NCI-H146 treated with DMSO at 0.1 percent for 48 hours (cell line): ENCODE results near the gene MMP12.
"Not testable (repeated sequence)": the region's sequence is repeated elsewhere in the genome, so short reads cannot be mapped to it uniquely, and the experiment has no call there.

Experiments used
- DNase-seq: peaks from one replicate; lab custom pipeline; 2025; ENCODE audit not compliant: unreplicated experiment; lab: John Stamatoyannopoulos, UW

MMP12 gene

DNA sequence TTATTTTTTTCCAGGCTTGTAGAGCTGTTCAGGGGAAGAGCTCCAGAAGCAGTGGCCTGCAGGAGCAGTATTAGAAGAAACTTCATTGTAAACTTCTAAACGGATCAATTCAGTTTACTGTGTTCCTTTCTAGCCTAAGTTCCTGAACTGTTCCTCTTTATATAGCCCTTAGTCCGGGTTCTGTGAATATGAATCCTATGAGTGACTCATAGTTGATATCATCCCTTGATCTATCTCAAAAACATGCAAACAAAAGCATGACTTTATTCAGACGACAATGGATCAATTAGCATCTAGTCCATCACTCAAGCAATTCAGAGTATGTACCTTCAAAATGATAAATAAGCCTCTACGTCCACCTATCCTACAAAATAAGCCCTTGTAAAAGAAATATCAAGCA, at the start of gene MMP12:
Gene MMP12 (minus strand): TSS at position 131 of the 400 bp plus-strand sequence. CDS start 45 bp downstream, at position 86.
- DNase-seq: no peak

DNA sequence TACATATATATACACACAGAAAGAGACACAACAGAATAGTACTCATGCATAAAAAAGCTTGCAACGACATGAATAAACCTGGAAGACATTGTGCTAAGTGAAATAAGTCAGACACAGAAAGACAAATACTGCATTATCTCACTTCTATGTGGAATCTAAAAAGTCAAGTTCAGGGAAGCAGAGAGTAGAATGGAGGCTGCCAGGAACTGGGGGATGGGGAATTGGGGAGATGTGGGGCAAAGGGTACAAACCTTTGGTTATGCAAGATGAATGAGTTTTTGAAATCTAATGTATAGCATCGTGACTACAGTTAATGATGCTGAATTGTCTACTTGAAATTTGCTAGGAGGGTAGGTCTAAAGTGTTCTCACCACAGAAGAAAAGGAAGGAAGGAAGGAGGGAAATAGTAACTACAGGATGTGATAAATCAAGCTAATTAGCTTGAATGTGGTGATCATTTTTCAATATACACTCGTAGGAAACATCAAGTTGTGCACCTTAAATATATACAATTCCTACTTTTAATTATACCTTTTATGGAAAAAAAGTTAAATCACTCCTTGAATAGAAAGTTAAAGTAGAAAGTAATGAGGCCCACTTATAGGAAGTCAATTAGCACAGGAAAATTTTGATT, 46.9 kb upstream of the MMP12 start:
- no peak for DNase-seq

DNA sequence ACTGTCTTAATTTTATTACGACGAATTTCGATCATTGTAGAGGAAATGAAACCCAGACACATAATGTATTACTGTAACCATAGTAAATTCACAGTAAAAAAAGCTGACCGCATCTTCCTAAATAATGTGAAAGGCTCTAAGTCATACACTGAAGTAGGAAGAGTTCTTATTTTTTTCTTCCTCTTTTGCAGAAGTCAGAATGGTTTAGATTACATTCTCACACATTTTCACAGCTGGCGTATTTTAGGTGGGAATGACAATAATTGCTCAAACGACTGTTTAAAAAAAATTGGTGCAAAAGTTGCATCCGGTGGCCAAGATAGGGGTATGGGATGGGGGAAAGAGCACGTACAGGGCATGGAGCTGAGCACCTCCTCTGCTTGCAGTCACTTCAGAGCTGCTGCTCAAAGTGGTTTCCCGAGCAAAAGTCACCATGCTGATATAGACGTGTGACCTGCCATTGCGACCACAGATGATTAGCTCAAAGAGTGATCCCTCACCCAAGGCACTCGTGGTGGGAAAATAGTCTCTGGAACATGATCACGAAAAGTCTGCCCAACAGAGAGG, 45.4 kb upstream of the MMP12 start:
- no peak for DNase-seq

DNA sequence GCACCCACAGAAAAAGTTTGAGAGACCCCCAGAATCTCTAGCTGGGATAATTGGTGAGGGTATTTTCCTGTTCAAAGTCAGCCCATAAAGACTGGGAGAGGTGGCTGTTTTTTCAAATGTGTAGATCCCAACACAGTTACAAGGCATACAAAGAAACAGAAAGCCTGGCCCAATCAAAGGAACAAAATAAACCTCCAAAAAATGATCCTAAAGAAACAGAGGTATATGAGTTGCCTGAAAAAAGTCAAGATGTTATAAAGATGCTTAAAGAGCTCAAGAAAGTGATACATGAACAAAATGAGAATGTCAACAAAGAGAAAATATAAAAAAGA, 40.2 kb upstream of the MMP12 start:
- no peak for DNase-seq

DNA sequence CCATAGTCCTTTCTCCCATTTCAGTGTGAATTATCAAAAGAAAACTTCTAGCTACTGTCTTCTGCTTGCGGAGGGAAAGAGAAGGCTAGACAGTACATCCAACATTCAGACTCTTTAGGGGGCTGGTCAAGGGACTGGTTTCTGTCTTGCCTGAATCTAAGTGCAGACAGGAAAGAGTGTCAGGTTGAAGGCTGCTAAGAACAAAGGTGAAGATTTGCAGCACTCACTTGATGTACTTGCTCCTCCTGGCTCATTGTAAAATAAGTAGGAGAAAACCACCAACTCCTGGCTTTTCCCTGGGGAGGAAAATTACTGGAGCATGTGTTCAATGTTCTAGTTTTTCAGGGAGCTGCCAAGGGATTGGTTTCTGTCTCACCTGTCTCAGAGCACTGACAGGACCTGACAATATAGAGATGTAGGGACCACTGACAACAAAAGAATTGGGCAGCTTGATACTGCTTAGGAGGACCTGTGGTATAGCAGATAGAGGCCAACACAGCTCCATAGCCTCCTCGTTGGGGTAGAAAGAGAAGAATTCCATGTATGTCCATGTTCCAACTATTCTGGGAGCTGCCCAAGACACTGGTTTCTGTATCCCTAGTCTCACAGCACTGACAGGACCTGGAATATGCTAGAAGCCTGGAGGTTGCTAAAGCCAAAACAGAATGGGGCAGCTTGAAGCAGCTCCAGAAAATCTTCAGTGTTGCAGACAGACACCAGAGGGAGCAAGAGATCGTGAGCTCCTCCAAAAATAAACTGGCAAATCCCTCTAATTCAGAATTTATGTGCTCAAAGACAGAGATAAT, 39.7 kb upstream of the MMP12 start:
- no peak for DNase-seq

DNA sequence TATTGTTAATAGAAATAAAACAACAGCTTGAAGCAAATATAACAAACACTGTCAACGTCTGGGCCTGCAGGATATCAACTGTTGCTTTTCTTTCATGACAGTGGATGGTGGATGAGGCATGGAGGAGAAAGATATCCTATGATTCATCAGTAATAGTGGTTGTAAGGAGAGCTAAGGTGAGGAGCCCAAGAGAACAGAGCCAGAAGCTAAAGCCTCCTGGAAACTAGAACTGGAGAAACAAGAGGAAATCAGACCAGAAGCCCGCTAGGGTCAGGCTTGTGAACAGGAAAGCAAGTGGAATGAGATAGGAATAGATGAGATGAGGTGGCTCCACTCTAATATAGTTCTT, 37.7 kb upstream of the MMP12 start:
- DNase-seq: no peak

DNA sequence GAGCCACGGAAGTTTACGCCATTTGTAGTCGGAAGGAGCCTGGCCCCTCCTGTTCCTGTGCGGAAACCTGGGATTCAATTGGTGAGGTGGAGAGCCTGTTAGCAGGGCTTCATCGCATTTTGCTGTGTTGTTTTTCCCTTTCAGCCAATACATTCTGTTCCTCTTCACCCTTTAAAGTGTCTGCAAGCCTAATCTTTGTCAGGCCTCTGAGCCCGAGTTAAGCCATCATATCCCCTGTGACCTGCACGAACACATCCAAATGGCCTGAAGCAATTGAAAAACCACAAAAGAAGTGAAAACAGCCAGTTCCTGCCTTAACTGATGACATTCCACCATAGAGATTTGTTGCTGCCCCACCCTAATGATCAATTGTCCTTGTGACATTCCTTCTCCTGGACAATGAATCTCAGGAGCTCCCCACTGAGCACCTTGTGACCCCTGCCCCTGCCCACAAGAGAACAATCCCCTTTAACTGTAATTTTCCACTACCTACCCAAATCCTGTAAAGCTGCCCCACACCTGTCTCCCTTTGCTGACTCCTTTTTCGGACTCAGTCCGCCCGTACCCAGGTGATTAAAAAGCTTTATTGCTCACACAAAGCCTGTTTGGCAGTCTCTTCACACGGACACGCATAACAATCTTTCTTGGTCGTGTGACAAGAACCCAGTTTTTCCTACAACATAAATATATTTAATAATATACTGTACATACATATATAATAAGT, 37.1 kb upstream of the MMP12 start:
- DNase-seq: no peak

DNA sequence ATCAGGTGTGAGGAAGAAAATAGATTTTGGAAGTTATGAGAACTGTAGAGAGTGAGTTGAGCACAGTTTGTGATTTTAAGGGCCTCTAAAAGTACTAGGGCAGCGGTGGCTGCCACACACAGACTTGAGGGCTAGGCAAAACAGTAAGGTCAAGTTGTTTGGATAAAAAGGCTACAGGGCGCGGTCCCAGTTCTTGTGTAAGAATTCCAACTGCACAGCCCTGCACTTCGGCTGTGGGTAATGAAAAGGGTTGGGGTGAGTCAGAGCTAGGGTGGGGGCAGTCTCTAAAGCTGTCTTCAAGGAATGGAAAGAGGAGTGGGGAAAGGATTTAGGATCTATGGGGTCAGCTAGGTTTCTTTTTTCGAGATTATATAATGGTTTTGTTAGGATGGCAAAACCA, 31.1 kb upstream of the MMP12 start:
- DNase-seq: not testable (repeated sequence)

DNA sequence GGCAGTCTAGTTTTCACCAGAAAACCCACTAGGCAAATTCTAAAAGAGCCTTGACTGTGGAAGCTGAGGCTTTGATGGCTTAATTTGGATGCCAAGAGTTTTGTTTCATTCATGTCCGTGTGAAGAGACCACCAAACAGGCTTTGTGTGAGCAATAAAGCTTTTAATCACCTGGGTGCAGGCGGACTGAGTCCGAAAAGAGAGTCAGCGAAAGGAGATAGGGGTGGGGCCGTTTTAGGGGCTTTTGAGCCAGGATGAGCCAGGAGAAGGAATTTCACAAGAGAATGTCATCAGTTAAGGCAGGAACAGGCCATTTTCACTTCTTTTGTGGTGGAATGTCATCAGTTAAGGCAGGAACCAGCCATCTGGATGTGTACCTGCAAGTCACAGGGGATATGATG, 29.1 kb upstream of the MMP12 start:
- not testable (repeated sequence) for DNase-seq

DNA sequence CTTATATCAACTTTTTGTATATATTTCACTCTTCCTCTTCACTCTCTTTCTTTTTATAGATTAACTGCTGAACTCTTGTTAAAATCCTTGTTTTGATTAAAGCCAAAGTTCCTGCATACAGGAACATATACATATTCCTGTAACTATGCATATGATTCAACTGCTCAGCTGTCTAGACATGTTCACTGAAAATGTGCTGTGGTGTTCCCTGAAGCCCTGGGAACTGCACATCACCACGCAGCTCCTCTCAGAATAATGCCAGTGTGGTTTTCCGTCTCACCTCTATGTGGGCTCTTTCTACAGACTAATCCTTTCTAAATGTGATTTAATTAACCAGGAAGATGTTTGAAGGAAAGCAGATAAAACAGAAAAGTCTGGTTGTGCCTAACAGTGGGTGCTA, 25.6 kb upstream of the MMP12 start:
- DNase-seq: no peak

DNA sequence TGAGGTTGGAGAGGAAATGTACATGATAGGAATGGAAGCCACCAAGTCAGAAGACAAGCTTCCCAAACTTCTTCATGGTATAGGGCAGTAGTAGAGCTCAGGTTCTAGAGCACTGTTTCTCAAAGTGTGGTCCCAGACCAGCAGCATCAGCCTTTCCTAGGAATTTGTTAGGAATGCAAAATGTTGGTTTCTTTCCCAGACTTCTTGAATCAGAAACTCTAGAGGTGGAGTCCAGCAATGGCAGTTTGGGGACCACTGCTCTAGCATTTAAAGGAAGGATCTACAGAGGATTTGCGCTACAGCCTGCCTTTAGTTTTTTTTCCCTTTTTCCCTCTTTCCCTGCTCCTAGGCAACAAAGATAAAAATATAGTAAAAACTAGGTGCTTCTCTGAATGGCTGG, 17.0 kb upstream of the MMP12 start:
- DNase-seq: no peak

DNA sequence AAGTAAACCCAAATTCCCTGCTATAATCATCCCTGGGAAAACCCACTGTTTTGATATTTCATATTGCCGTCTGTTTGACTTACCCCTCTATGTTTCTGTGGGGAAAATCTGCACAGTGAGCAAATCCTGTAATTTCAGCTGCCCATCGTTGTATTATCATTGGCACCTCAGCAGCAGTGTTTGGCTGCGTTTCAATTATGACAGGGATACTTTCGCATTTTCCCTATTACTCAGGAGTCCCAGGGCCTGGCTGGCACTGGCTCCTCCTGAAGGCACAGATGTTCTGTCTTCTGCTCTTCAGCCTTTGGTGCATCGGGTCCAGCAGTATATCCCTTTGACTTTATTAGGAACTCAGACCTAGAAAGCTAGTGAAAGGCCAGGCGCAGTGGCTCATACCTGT, 12.2 kb upstream of the MMP12 start:
- DNase-seq: no peak

DNA sequence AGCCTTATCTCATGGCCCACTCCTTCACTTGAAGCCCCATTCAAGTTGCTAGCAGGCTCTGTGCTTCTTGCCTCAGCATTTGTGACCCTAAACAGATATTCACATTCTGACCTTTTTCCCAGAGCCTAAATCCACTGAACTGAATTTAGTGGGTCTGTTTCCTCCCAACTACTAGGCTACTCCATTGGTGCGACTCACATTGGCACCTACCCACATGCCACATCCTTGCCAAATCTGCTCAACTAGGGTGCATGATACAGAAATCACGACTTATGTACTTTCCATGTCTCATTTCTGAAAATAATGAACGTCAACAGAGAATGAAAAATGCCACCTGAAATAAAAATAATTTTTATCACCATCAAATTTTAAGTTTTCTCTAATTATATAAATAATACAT, 8.4 kb upstream of the MMP12 start:
- no peak for DNase-seq

DNA sequence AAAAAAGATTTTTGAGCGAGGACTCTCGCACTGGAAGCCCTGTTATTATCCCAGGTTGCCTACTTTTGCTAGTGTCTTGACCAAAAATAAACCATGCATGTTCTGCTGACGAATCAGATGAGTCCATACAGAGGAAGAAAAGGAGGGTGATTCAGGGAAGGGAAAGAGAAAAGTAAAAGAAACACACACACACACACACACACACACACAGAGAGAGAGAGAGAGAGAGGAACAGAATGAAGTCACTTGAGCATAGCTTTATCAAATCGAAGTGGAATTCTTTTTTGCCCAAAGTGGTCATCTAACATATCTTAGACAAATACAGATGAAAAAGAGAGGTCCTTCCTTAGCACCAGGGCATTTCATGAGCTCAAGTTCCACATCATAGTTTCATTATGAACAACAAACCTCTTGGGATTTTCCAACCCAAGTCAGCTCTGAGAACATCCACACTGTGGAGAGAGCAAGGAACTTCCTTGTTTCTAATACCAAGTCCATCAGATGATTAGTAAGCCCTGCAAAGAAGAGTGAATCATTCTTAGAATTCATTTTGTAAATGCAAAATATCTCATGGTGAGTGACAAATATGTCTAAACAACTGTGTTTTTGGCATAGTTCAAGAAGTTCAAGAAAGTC, 7.7 kb upstream of the MMP12 start:
- no peak for DNase-seq

DNA sequence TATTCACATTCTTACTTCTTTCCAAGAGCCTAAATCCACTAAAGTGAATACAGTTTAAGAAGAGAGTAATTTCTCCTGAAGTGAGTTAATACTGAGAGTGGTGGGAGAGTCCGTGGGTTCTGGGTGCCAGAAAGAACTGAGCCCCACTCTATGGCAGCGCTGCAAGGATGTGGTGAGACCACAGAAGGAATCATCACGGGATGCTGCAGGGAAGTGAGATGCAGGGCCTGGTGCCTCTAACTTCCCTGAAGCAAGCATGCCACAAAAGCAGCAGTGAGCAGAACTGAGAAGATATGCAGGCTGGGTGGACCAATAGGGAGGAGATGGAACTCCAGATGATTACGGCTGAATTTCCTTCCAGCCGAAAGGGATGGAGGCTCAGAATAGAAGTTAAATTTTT, 5.0 kb upstream of the MMP12 start:
- DNase-seq: no peak

DNA sequence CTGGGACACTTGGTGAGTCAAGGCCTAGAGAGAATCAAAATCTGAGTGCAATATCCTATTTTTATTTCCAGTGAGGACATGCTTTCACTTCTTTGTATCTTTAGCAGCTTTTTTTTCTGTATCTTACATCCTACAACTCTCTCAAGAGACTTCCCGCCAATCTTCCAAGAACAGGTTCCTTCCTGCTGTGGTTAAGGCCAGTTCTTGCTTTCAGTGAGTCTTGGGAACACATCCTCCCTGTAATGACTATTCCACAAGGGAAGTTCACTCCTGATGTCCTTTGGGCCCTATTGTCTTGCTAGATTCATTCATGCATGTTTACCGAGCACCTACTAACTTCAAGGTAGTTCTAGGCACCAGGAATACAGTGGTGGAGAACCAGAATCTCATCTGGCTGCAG, 3.8 kb upstream of the MMP12 start:
- DNase-seq: no peak

DNA sequence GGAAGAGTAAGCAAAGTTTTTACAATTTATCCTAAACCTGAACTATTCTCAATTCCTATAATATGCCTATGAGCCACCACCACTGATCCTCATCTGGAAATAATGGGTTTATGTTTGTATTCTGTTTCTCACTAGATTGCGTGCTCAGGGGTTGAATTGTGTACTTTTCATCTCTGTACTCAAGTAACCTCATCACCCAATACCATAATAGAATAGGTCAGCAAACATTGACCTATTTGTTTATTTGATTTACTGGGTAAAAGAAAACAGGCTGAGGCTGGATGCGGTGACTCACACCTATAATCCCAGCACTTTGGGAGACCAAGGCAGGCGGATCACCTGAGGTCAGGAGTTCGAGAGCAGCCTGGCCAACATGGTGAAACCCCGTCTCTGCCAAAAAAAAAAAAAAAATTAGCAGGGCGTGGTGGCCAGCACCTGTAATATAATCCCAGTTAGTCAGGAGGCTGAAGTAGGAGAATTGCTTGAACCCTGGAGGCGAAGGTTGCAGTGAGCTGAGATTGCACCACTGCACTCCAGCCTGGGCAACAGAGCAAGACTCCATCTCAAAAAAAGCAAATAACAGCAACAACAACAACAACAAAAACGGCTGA, 5.3 kb downstream of the MMP12 start:
- DNase-seq: not testable (repeated sequence)

DNA sequence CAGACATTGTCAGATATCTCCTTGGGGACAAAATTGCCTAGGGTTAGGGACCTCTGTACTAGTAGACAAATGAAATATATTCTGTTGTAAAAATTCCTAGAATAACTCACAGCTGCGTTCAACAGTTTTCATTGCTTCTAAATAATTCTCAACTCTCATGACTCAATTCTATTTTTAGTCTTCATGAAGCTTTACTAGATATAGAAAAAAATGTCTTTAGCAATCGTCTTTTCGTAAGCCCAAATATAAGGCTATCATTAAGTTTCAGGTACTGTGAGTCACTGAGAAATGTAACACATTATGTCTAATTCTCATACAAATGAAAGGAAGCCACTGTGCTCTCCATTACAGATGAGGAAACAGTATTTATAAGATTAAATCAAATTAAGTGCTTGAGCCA, 6.4 kb downstream of the MMP12 start:
- no peak for DNase-seq

DNA sequence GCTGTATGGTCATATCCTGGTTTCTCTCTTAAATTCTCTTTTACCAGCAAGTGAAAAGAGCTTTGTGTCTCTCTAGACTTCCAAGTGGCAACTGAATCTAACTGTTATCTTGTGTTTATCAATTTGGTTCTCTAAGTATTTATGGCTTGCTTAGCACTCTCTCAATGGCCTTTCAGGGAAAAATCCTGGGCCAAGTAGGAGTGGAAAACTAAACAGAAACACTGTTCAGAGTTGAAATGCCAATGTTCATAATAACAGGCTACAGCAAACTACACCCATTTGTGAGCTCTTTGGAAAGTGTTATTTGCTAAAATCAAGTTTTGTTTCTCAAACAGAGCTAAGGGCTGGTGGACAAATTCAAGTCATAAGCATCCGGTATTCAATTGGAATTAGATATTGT, 10.1 kb downstream of the MMP12 start:
- DNase-seq: no peak

DNA sequence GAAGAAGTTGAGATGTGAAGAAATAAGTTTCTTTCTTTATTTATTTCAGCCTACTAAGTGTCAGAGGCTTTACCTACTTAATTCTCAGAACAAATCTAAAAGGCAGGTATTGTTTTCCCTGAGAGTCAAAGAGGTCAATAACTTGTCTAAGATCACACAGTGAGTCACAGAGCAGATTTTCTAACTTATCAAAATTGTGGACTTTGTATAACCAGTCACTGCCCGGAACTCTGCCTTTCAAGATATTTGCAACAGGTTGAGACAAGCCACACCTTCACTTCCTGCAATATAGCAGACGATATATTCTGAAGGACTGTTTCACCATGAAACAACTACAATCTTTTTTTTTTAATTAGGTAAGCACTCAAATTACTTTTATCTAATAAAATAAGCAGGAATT, 20.8 kb downstream of the MMP12 start:
- DNase-seq: no peak

DNA sequence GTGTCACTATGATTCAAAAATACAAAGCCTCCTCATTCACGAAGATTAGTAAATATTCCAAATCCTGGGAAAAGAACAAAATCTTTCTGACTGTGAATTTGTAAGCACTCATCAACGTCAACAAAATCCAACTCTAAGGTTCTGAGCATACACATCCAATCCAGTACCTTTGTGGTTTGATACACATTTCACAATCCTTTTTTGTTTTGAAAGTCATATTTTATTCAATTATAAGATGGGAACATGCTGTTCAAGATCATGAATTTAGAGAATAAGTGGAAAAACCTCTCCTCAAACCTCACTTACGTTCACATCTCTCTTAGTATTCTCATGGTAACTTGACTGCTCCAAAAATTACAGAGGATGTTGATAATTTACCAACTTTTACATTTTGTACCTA, 21.7 kb downstream of the MMP12 start:
- no peak for DNase-seq
